Brain pericyte (primary cell): ENCODE measurements around the gene HES1.
"Not testable (repeated sequence)": the region's sequence is repeated elsewhere in the genome, so short reads cannot be mapped to it uniquely, and the experiment has no call there.

Experiments used
- DNase-seq: peaks from one replicate; pipeline ENCODE4 v3.0.0-alpha.2; 2012; ENCODE audit warnings: low read depth, low spot score

The HES1 gene

DNA sequence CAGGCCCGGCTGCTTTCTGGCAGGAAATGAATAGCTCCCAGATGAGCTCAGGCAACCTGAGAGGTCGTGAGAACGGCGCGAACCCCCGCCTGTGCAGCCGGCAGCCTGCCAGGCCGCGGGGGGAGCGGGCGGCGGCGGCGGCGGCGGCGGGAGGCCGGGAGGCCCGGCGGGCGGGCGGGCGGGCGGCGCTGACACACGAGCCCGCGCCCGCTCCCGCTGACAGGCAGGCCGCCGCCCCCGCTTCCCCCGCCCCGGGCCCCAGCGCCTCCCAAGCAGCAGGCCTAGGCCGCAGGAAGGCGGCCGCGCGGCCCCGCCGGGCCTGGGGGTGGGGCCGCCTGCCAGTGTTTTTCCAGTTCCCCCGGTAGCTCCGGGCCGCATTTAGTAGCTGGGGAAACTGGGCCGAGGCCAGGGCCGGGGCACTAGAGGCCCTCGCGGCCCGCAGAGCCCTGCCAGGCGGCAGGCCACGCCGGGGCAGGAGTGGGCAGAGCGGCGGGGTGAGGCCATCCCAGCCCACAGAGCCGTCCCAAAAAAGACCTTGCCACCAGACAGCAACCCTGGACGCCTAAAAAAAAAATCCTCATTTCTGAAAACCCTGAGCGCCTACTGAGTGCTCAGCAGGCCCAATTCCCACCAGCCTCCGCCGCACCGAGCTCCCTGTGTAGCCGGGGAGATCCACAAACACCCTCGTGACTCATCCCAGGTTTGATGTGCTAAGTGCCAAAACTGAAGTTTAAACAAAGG lies 5.6 kb downstream of the HES1 start:
- DNase-seq, result peak; percentile 58

DNA sequence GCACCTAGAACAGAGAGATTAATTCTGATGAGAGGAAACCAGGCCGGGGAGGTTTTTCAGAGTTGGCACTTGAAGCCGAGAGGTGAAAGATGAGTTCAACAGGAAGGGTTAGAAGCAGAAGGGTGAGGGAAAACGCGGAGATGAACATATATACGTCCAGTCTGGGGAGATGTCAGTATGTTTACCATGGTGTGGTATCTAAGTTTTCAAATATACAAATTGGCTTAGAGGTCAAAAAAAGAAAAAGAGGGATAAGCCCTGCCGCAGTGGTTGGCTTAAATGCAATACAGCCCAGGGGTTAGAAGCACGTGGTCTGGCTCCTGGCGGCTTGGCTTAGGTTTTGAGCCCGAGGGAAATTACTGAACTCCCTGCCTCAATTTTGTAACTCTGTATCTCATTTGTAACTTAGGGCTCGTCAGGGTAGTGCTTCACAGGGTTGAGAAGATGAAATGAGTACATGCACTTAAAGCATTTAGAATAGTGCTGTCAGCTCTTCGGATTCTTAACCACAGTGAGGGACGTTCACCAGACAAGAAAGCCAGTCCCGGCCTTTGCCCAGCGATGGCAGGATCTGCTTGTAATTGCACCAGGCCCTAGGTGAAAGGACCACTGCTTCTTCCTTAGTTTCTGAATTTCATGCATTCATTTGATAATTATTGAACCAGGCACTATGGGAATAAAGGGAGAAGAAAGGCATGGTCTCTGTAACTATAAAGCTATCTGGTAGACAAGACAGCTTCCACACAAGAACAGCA lies 6.4 kb downstream of the HES1 start:
- DNase-seq, result no peak

DNA sequence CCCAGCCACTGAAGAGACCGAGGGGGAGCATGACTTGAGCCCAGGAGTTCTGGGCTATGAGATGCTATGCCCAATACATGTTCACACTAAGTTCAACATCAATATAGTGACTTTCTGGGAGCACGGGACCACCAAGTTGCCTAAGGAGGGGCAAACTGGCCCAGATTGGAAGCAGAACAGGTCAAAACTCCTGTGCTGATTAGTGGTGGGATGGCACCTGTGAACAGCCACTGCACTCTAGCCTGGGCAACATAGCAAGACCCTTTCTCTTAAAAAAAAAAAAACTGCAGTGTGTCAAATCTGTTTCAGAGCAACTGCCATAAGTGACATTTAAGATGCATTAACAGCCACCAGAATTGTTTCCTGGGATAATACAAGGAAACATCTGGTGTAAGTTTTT lies 9.8 kb downstream of the HES1 start:
- no peak for DNase-seq

DNA sequence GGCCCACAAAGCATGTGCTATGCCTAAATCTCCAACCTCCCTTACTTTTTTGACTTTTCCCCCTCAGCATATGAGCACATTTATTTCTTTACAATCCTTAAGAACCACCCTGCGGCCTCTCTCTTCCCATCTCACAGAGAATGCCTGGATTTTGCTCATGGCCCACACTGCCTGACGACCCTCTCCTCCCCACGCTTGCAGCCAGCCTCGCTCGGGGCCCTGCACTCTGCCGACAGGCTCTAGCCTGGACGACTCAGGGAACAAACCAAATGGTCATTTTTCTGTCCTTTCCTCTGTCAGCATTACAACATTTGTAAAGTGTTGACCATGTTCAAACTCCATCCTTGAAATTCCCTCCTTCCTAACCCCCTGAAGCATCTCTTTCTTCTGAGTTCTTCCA lies 11.7 kb downstream of the HES1 start:
- DNase-seq, result no peak

DNA sequence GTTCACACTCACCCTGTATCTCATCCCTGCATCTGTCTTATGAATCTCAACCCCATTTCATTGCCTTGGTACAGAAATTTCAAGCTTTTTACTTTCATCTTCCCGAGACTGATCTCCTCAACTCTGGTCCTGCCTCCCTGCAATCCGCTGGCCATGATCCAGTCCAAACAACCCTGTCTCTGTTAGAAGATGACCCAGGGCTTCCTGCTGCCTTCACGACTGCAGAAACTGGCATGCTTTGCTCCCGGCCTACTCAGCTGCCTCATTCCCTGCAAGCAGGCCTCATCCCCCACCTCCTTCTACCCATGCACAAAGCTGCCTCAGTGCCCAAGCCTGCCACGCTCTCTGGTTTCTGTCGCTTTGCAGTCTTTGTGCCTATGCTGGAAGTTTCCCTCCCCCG lies 12.4 kb downstream of the HES1 start:
- DNase-seq, result no peak

DNA sequence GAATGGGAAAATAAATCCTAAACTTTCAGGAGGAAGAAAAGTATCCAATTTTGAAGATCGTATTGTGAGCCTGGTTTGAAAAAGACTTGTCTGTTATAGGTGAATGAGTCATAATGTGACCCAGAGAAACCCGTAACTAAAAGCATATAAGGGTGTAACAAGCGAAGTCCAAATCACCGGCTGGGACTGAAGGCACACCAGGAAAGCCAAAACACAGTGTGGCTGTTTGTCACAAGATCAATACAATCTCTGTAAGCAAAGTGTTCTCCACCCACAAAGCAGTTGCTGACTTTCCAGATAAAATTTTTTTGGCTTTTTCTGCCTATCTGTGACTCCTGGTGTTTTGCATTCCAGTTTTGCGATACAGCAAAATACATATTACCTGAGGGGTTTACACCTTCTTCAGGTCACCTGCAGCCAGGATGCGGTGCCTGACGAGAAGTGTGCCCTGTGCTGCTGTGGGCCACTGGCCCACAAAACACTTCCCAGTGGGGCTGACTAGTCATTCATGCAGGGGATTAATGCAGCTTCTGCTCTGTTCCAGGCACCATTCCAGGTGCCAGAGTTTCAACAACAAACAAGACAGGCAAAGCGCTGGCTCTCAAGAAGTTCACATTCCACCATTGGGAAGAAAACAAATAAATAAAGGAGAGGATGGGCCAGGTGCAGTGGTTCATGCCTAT lies 14.4 kb downstream of the HES1 start:
- no peak for DNase-seq

DNA sequence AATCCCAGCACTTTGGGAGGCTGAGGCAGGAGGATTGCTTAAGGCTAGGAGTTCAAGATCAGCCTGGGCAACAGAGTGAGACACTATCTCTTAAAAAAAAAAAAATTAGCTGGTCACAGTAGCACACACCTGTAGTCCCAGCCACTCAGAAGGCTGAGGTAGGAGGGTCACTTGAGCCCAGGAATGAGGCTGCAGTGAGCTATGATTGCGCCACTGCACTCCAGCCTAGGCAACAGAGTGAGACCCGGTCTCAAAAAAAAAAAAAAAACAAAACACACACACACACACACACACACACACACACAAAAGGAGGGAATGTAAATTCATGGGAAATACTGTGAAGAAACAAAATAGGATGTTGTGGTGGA lies 15.0 kb downstream of the HES1 start:
- DNase-seq, result not testable (repeated sequence)

DNA sequence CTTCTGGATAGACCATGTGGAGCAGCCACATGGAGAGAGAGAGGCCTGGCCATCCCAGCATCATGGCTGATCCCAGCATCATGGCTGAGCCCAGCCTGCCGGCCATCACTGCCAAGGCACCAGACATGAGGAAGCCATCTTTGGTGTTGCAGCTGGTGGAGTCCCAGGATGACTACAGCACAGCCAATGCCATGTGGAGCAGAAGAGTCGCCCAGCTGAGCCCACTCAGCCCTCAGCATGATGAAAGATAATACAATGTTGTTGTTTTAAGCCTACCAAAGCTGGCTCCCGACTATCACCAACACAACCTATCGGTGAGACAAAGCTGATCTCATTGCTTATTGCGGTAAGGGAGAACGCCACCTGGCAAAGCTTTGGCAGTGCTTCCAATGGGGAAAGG lies 18.4 kb downstream of the HES1 start:
- DNase-seq, result no peak

DNA sequence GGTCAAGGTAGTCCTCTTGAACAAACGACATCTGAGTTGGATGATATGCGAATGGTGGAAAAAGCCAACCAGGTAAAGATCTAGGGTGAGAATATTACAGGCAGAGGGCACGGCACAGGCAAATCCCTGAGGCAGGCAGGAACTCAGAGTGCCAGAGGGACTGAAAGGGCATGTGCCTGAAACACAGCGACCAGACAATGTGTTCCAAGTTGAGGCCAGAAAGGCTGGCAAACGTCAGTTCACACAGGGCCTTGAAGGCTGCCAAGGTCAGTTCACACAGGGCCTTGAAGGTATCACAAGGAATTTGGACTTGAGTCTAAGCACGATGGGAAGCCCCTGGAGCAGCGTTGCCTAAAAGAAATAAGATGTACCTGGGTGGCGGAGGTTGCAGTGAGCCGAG lies 20.1 kb downstream of the HES1 start:
- no peak for DNase-seq

DNA sequence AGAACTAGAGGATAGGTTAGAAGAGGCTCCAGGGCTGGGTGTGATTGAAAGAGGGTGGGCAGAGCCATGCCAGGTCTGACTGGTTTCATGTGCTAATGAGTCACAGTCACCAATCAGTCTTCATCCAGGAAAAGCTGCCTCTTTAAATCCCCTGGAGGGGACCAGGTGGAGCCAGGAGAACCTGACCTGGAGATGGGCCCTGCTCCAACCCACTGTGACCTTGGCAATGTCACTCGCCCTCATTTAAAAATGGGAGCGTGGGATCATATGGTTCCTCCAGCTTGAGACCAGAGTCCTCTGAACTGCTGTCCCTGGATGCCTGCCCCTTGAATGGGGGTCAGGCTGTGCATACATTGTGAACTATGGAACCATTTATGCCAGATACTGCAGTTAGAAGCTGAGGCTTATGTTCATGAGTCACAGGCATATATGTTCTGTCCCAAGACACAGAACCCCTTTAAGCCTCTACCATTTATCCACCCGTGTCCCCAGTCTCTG lies 23.0 kb downstream of the HES1 start:
- DNase-seq, result no peak

DNA sequence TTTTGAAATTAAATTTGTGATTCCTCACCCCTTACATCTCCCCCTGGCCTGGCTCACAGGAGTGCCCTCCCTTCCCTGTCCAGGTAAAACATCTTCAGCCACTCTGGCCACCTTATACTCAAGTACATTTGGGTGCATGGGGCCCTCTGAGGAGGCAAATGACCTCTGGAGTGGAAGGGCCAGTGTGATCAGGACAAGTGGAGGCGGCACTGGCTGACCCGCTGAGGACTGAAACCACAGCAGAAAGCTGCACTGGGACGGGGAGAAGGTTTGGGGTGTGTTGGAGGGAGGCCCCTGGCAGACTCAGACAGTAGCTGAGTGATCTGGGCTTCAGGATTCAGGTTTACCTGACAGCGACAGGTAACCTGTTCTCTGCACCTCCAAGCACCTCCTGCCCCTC lies 24.2 kb downstream of the HES1 start:
- no peak for DNase-seq

DNA sequence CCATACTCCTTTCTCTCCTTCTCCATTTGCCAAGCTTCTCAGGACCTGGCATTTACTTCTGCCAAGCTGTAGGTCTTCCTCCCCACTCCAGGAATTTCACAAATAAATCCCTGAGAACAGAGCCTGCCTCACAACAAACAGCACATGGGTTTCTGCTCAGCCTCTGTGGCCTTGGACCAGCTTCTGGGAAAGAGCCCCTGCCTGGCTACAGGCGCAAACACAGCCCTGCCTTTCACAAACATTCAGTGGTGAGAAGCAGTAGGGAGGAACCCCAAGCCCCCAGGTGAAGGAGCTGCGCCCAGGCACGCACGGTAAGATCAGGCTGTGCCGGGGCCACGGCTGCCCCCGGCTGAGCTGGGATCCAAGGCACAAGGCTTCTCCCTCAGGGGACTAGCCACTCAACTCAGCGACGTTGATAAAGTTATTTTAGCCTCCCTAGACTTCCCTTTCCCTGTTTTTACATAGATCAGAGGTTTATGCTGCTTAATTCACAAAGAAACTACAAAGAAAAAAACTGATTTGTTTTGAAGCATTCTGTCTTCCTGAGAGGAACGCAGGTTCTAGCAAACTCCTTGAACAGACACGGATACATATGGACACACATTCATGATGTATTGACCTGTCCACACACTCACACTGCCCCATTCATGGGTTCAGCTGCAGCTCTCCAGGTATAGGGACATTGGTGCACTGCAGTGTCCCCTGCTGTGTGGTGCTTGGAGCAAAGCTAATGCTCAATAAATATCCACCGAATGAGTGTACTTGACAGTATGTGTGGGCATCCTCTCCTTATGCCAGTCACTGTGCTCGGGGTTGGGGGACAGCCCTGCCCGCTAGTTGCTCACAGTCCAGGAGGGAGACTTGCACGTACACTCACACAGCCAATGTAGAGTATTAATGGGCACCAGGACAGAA lies 25.4 kb downstream of the HES1 start:
- no peak for DNase-seq

DNA sequence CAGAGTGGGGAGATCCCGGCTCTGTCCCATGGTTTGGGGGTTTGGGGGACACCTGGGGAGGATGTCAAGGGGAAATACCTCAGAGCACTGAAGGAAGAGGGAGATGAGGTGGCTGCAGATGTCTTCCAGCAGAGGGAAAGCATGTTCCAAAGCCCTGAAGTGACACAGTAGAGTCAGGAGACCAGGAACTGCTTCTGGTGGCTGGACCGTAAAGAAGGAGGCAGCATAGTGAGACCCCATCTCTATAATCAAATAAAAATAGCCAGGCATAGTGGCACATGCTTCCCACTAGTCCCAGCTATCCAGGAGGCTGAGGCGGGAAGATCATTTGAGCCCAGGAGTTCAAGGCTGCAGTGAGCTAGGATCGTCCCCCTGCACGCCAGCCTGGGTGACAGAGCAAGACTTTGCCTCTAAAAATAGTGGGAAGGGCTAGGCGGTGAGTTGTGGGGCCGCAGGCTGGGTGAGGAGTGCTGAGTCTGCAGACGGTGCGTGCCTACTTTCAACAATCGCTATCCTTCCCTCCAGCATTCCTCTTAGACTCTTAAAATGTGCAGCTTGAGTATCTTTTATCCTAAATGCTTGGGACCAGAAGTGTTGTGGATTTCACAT lies 26.2 kb downstream of the HES1 start:
- no peak for DNase-seq

DNA sequence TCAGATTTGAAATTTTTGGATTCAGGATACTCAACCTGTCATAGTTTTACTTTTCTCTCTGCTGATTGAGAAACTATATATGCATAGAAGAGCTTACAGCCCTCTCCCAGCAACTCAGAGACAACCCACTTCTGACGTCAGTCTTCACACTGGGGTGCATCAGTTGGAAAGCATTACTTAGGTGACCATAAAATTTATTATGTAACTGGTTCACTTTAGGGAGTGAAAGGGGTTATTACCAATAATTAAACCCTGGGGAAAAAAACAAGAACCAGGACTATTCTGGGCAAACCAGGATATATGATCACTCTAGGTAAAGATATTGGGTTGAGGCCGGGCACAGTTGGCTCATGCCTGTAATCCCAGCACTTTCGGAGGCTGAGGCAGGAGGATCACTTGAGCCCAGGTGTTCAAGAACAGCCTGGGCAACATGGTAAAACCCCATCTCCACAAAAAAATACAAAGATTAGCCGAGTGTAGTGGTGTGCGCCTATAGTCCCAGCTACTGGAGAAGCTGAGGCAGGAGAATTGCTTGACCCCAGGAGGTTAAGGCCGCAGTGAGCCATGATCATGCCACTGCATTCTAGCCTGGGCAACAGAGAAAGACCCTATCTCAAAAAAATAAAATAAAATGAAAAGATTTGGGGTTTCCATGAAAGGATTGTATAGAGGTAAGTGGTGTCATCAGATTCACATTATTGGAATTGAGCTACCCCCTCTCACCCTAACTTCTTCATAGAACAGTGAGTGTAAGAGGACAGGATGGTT lies 27.1 kb downstream of the HES1 start:
- DNase-seq, result no peak

DNA sequence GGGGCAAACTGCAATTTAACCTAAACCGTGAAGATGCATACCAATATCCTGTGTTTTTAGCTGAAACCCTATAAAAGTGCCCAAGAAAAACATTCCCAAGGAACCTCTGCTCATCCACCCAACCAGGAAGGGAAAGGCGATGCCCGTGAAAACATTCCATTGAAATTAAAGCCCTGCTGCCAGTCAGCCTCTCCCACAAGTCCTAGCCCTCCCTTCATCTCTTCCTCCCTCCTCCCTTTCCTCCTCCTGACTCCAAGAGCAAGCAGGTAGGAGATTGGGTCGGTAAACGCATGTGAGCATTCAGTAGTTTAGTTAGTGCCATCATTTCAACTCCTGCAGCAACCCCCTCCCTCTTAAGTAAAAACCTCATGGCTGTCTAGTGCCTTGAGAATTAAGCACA lies 27.7 kb downstream of the HES1 start:
- DNase-seq, result no peak

DNA sequence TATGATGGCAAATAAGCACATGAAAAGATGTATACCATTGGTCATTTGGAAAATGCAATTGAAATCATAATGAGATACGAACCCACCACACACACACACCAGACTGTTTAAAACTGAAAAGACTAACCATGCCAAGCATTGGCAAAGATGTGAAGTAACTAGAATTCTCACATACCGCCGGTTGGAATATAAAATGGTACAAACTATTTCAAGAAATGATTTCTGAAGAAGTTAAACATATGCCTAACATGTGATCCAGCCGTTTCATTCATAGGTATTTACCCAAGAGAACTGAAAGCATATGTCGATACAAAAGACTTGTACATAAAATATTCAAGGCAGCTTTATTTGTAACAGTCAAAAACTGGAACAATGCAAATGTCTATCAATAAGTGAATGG lies 28.9 kb downstream of the HES1 start:
- no peak for DNase-seq

DNA sequence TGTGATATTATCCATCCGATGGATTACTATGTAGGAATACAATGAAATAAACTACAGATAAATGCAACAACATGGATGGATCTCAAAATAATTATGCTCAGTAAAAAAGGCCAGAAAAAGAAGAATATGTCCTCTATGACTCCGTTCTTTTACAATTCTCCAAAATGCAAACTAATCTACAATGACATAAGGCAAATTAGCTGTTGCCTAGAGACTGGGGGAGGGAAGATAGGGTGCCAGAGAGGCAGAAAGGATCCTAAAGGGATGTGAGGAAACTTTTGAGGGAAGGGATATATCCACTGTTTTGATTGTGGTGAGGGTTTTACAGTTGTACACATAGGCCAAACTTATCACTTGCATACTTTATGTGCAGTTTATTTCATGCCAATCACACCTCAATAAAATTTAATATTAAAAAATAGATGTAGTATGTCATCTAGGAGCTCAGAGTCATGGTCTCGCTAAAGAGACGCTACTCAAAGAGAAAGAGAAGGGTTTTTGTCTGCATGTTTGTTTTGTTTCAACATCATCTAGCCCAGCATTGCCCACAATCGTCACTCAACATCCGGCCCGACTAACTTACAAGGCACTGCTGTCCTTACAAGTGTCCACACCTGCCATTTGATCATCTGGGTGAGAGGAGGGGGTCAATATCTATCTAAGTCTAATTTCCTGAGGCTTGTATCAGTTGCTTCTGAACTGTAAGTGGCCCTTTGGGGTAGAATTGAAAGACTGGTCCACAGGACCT lies 29.5 kb downstream of the HES1 start:
- DNase-seq, result no peak

DNA sequence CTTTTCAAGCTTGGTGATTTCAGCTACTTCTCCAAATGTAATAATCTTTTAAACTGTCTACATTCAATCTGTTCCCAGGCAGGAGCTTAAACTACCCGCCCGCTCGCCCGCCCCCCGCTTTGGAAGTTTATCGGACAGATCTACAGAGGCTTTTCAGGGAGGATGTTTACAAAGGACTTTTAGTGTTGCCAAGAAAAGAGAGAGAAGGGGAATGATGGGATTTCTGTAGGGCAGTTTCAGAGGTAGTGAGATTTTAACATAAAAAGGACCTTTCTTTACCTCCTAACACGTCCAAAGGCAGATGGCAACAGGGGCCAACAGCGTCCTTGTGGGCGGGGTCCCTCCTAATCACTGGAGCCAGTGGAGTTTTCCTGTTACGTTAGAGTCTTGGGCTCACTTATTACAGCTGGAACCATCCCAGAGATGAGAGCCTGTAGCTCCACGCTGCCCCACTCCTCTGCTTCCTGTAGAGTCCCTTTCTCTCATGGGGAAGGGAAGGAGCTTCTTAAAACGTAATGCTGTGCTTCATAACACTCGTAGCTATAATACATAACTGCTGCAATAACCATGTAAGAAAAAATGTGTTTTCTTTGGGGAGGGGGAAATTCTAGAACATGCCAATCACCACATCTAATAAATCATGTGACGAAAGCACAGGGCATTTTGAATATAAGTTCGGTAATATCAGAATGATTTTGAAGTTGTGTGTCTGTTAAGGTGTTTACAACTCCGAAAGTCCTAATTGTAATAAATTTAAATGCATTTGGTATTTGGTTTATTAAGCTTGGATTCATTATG lies 30.9 kb downstream of the HES1 start:
- no peak for DNase-seq
